Frontal cortex (tissue), 4 donors: ENCODE results near the gene CCDC154. TPM values are rescaled to one million over a fixed set of nuclear protein-coding genes. Genes with fewer than 3 reads are reported as not detected.
"Not testable (repeated sequence)": the region's sequence is repeated elsewhere in the genome, so short reads cannot be mapped to it uniquely, and the experiment has no call there.

Experiments used
- DNase-seq, 2 donors: peaks; one replicate each; pipeline ENCODE4 v3.0.0; 2012; ENCODE audit warnings: low spot score in 2 of 2
- FAIRE-seq: peaks from 2 replicates; lab custom pipeline; 2012; peaks lifted over from hg19 to GRCh38; lab: Jason Lieb, UNC
- total RNA-seq: library from RNA; depleted of rRNA; stranded (reverse); fragments of >200 nt; gene quantifications from one replicate; pipeline ENCODE4 v1.2.3, GENCODE V29; 2014
- donor health status: control.
- donor health status: control.
- donor health status: control.

CCDC154 gene
- total RNA-seq, 1 donor from 2014 or later: 0.41 TPM

DNA sequence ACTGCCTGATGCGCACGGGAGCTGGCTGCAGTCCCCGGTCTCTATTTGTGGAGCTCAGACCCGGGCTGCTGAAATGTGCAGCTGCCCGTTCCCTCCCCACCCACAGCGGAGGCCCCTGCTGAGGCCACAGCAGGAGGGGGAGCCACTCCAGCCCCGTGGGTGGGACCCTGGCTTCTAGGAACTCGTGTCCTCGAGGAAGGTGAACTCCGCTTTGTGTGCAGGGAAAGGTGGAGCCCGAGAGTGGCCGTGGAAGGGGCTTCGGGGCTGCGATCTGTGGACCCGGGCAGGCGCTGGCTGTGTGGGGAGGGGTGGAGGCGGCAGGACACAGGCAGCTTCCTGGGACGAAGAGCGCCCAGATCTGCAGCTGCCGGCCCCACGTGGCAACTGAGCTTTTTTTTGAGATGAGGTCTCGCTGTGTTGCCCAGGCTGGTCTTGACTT, 2.9 kb downstream of the CCDC154 start:
- no peak for DNase-seq
- FAIRE-seq: no peak

DNA sequence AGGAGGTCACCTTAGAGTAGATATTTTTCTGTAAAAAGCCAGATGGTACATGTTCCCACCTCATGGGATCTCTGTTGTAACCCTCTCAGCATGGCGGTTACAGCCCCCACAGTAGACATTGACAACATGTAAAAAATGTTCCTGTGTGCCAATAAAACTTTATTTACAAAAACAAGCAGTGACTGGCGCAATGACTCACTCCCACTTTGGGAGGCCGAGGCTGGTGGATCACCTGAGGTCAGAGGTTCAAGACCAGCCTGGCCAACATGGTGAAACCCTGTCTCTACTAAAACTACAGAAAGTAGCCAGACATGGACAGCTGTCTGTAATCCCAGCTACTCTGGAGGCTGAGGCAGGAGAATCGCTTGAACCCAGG, 4.7 kb downstream of the CCDC154 start:
- not testable (repeated sequence) for DNase-seq, FAIRE-seq

DNA sequence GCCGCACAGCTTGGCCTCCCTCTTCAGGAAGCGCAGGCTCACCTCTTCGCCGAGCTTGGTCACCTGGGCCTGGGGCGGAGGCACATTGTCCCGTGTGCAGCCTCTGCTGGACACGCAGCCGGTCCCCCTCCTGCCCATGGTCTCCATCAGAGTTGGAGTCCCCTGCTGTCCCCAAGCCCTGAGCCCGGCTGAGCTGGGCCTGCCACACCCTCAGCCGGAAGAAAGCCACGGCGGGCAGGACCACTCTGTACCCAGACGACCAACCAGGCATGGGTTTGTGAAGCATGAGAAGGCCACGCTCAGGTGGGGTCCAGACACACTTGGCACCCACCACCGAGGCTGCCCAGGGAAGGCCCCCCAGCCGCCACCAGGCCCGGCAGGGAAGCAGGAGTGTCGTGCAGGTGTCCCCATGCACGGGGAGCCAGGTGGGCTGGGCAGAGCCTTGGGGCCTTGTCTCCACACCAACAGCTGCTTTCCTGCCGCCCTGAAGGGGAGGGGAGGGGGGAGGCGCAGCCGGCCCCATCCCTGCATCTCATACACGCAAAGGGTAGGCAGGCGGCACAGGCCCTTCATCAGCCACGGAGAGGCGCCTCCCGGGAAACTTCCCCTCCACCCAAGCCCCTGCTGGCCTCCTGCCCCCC, 5.2 kb downstream of the CCDC154 start:
- no peak for DNase-seq
- FAIRE-seq: no peak

DNA sequence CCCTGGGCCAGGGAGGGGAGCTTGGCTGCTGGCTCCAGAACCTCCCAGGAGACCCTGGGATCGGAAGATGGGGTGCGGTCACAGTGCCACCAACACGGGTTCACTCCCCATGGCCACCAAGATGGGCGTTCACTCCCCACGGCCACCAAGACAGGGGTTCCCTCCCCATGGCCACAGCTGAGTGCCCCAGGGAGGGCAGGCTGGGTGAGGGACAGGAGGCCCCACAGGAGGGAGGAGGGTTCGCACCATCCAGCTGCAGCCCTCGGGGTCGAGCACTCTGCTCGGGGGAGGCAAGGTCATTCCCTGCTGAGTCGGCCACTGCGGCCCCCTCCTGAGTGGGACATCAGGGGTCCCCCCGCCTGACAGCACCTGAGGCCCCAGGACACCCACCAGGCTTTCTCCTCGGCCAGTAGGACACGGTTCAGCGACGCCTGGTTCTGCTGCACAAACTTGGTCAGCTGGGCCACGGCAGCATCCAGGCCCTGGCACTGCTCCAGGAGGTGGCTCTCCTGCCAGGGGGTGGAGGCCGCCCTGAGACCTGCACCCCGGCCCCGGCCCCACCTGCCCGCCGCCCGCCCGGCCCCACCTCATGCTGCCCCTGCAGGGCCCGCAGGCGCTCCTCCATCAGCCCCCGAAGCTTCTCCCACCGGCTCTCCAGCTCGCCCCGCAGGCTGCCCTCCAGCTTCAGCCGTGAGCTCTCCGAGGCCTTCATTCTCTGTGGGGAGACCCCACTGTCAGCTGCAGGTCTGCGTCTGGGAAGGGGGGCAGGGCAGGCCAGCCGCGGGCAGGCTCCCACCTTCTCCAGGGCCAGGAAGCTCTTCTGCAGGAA, 5.9 kb downstream of the CCDC154 start:
- no peak for FAIRE-seq
- no peak for DNase-seq

DNA sequence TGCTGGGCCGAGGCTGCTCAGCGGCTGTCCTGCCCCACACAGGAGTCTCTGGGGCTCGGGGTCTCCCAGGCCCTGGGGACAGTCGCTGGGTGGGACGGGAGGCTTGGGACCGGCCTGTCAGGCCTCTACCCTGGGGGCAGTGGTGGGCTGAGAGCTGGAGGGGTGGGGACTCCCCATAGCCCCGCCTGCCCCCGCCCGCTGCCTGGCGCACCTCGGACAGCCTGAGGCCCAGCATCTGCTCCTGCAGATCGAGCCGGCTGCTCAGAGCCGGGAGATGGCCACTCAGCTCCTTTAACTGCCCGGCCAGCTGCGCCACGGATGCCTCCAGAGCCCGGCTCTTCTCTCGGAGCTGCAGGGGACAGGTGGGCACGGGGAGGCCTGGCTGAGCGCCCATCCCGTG, 6.8 kb downstream of the CCDC154 start:
- FAIRE-seq: no peak
- DNase-seq: no peak

DNA sequence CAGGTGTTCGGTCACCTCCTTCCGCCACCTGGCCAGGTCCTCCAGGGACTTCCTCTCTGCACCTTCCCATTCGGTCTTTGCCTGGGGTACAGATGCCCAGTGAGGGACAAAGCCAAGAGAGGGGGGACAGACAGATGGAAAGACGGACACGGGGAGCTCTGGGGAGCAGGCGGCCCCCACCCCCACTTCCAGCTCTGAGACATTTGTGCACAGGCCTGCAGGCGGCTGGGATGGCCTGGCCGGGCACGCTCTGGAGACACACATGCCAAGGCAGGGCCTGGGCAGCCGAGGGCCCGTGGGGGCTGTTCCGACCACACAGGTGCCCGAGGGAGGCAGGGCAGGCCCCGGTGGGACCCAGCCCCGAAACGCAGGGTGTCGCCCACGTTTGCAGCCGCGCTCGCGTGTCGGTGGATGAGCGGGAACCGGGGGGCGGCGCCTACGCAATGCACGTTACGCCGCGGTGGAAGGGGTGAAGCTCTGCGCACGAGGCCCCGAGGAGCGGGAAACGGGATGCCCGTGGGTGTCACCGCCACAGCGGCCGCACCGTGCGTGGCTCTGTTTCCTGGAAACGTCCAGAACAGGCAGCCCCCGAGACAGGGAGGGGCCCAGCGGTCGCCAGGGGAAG, 7.5 kb downstream of the CCDC154 start:
- FAIRE-seq (no peak), DNase-seq (no peak)

DNA sequence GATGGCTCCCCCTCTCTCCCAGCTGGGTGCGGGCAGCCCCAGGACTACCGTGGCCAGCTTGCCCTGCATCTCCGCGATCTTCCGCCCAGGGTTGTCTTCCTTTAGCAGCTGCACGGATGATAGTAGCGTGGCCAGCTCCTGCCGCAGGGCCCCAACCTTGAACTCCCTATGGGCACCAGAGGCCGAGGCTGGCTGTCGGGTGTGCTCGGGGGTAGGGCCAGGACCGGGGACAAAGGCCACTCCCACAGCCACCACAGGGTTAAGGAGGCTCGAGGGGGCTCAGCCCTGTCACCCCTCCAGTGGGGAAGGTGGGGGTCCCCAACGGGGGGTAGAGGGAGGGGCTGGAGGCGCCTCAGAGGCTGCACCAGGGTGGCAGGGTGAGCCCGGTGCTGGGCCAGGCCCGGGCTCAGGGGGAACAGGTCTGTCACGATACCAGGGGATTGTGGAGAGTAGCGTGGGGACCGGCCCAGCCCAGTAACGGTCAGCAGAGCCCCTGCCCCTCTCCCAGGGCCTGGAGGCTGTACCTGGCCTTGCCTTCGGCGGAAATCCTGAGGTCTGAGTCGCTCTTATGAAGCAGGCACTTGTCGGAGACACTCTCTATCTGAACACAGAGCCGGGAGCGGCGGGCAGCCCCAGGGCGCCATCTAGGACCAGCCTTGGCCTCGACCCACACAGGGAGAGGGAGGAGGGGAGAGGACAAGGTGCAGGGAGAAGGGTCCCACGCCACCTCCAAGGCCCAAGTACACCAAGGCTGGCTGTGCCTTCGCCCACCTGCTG, 8.2 kb downstream of the CCDC154 start:
- FAIRE-seq (no peak), DNase-seq (no peak)

DNA sequence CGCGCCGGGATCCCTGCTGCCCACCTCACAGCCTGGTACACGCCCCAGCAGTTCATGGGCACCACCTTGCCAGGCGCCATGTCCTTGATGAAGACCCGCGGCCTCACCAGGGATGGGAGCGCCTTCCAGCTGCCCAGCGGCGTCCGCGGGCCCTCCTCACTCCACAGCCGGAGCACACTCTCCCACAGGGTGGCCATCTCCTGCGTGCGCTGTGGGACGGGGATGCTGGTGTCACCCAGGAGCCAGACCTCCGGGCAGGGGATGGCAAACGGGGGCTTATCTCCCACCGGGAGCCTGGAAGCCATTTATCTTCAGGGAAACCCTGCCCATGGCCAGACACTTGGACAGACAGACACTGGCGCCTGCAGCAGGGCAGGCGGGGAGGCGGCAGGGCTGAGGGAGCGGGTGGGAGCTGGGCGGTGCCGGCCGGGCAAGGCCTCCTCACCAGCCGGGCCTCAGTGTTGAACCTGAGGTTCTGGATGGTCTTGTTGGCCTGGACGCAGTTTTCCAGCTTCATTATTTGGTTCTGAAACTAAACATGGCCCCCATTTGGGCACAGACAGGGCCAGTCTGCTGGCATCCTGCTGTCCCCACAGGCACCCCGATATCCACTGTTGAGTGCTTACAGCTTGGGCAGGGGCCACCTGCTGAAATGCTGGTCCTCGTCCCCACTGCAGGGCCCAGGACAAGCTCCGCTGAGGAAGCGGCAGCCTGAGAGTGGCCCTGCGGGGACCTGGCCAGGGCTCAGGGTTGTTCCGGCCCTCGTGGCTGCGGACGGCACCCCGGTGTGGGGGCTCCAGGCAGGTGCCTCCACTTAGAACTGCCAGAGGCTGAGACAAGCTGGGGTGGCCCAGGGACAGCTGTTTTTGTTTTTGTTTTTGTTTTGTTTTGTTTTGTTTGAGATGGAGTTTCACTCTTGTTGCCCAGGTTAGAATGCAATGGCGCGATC, 9.4 kb downstream of the CCDC154 start:
- DNase-seq (no peak), FAIRE-seq (no peak)

DNA sequence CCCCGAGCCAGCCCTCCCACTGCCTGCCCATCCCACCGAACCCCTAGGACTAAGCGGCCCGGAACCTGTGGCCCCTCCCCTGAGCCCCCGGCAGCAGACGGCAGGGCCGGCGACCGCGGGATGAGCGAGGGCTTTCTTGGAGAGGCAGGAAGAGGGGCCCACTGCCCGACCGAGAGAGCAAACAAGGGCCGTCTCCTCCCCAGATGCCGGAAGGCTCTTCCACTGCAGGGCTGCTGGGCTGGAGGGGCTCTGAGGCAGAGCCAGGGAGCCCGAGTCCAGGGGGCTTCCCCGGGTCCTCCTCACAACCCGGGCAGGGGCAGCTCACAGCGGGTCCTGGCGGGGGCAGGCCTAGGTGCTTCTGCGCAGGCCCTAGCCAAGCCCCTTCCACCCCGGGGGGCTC, 10.6 kb downstream of the CCDC154 start:
- no peak for DNase-seq
- FAIRE-seq: no peak

DNA sequence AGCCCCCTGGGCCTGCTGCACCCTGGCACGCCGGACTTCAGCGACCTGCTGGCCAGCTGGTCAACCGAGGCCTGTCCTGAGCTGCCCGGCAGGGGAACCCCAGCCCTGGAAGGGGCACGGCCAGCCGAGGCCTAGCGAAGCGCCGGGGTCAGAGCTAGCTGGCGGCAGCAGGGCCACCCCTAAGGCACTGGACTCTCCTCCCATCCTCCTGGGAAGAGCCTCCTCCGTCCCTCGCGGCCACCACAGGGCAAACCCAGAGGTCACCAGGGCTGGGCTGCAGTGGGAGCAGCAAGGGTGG, 11.1 kb downstream of the CCDC154 start:
- FAIRE-seq: no peak

GRCh38 chr16:1432388-1433262, 11.7 kb downstream of the CCDC154 start:
- DNase-seq (no peak), FAIRE-seq (no peak)

More for the DNA sequence above, 11.1 kb downstream of the CCDC154 start:
- no peak for DNase-seq

- no peak for FAIRE-seq
Observed at GRCh38 chr16:1431497-1432270, 12.7 kb downstream of the CCDC154 start.

GRCh38 chr16:1430759-1431496, 13.4 kb downstream of the CCDC154 start, which contains the start of gene PERCC1:
PERCC1 (plus strand) TSS chr16:1431078; CDS start chr16:1432594, 1,516 bp downstream.
- FAIRE-seq (no peak), DNase-seq (no peak)

More at GRCh38 chr16:1431497-1432270, 12.7 kb downstream of the CCDC154 start:
- no peak for DNase-seq

DNA sequence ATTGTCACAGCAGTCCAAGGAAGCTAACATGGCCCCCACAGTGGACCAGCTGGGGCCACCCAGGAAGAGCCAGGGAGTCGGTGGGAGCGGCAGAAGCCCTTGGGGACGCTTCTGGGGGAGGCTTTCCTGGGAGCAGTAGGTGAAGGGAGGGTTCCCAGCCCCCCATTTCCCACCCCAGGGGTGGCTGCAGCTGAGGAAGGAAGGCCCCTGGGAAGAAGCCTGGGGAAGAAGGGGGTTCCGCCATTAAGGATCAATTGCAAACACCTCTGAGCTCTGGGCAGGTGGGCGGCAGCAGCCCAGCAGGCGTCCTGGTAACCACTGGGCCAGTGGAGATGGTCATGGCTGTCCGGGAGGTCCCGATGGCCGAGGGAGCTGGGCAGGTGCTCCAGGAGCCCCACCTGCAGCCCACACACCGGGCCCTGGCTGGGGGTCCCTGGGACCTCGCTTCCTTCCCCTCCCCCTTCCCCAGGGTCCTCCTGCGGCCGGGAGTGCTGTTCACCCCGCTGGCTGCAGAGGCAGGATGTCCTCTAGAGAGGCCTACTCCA, 14.1 kb downstream of the CCDC154 start:
- no peak for DNase-seq
- no peak for FAIRE-seq

GRCh38 chr16:1429631-1430030, 14.7 kb downstream of the CCDC154 start:
- DNase-seq: no peak
- FAIRE-seq: no peak

- DNase-seq: no peak
- FAIRE-seq: no peak
Observed at GRCh38 chr16:1429012-1429411, 15.3 kb downstream of the CCDC154 start.

GRCh38 chr16:1428511-1428910, 15.8 kb downstream of the CCDC154 start:
- FAIRE-seq (no peak), DNase-seq (no peak)
